ENCODE measurements around the gene MMP1.

Gene MMP1

GRCh38 chr11:102798012-102798746 is at the start of gene MMP1:
TSS of gene MMP1 (minus strand) at chr11:102798160. CDS start at chr11:102798092, 68 bp downstream.
- no peak for DNase-seq (ENCODE audit: low read depth in 2 of 2)

- DNase-seq (ENCODE audit: low read depth in 2 of 2) = no peak
Measured at GRCh38 chr11:102846292-102846691, 48.3 kb upstream of the MMP1 start.

- DNase-seq (ENCODE audit: low read depth in 2 of 2) = no peak
Measured at GRCh38 chr11:102843489-102843888, 45.5 kb upstream of the MMP1 start, which contains the start of gene MMP3. TSS of gene MMP3 (minus strand) at chr11:102843609. CDS start at chr11:102843546, 63 bp downstream.

- DNase-seq (ENCODE audit: low read depth in 2 of 2) = no peak
Measured at GRCh38 chr11:102842930-102843329, 45.0 kb upstream of the MMP1 start.

- no peak for DNase-seq (ENCODE audit: low read depth in 2 of 2)
Measured at GRCh38 chr11:102840018-102840417, 42.1 kb upstream of the MMP1 start.

GRCh38 chr11:102837646-102838045 is 39.7 kb upstream of the MMP1 start:
- DNase-seq (ENCODE audit: low read depth in 2 of 2) = no peak

- DNase-seq (ENCODE audit: low read depth in 2 of 2) = no peak
Measured at GRCh38 chr11:102837156-102837555, 39.2 kb upstream of the MMP1 start.

GRCh38 chr11:102836290-102836875 is 38.4 kb upstream of the MMP1 start:
- DNase-seq (ENCODE audit: low read depth in 2 of 2) = no peak

- DNase-seq (ENCODE audit: low read depth in 2 of 2) = no peak
Measured at GRCh38 chr11:102833731-102834130, 35.8 kb upstream of the MMP1 start.

- DNase-seq (ENCODE audit: low read depth in 2 of 2) = no peak
Measured at GRCh38 chr11:102832612-102833011, 34.7 kb upstream of the MMP1 start.

- no peak for DNase-seq (ENCODE audit: low read depth in 2 of 2)
Measured at GRCh38 chr11:102831489-102832440, 33.8 kb upstream of the MMP1 start.

GRCh38 chr11:102831128-102831488 is 33.1 kb upstream of the MMP1 start:
- DNase-seq (ENCODE audit: low read depth in 2 of 2) = no peak

GRCh38 chr11:102830001-102830727 is 32.2 kb upstream of the MMP1 start:
- DNase-seq (ENCODE audit: low read depth in 2 of 2) = no peak

- no peak for DNase-seq (ENCODE audit: low read depth in 2 of 2)
Measured at GRCh38 chr11:102829316-102830000, 31.5 kb upstream of the MMP1 start.

GRCh38 chr11:102824556-102824955 is 26.6 kb upstream of the MMP1 start:
- no peak for DNase-seq (ENCODE audit: low read depth in 2 of 2)

GRCh38 chr11:102819491-102819890 is 21.5 kb upstream of the MMP1 start:
- DNase-seq (ENCODE audit: low read depth in 2 of 2) = no peak

GRCh38 chr11:102813484-102813883 is 15.5 kb upstream of the MMP1 start:
- no peak for DNase-seq (ENCODE audit: low read depth in 2 of 2)

- no peak for DNase-seq (ENCODE audit: low read depth in 2 of 2)
Measured at GRCh38 chr11:102812188-102812587, 14.2 kb upstream of the MMP1 start.

GRCh38 chr11:102810950-102811660 is 13.1 kb upstream of the MMP1 start:
- no peak for DNase-seq (ENCODE audit: low read depth in 2 of 2)

GRCh38 chr11:102809971-102810370 is 12.0 kb upstream of the MMP1 start:
- DNase-seq (ENCODE audit: low read depth in 2 of 2) = no peak
